KBM-7 (cell line): Measurements from ENCODE around the gene NINJ2.

Experiments used
- DNase-seq: peaks from one replicate; pipeline ENCODE4 v3.0.0-alpha.2; 2015
- in situ Hi-C: fragments of 300-500 bp; cut with MboI; formaldehyde crosslinking; loops from 2 replicates; pipeline ENCODE4 v1.14.3; 2020; ENCODE audit warnings: low sequenced_read_pairs, low pct_unique_long_range_greater_than_20kb, mixed read lengths

NINJ2 gene

GRCh38 chr12:546265-546919, 116.9 kb downstream of the NINJ2 start:
- in situ Hi-C loops, result no loop called here
- peak; percentile 31 for DNase-seq

- in situ Hi-C loops, result no loop called here
- DNase-seq, result no peak
Observed at GRCh38 chr12:545835-546234, 117.4 kb downstream of the NINJ2 start.

GRCh38 chr12:544941-545635, 118.2 kb downstream of the NINJ2 start:
- DNase-seq, result peak; percentile 16
- in situ Hi-C loops, result no loop called here

GRCh38 chr12:544142-544541, 119.1 kb downstream of the NINJ2 start:
- in situ Hi-C loops, result no loop called here
- no peak for DNase-seq

- in situ Hi-C loops, result no loop called here
Observed at GRCh38 chr12:543114-543451, 120.2 kb downstream of the NINJ2 start.

GRCh38 chr12:542395-543113, 120.7 kb downstream of the NINJ2 start:
- in situ Hi-C loops, result no loop called here
- no peak for DNase-seq

More at GRCh38 chr12:543114-543451, 120.2 kb downstream of the NINJ2 start:
- DNase-seq, result no peak

- in situ Hi-C loops, result no loop called here
- no peak for DNase-seq
Observed at GRCh38 chr12:541676-542324, 121.4 kb downstream of the NINJ2 start.

GRCh38 chr12:539540-540310, 123.5 kb downstream of the NINJ2 start:
- in situ Hi-C loops, result no loop called here
- DNase-seq, result no peak

GRCh38 chr12:538731-539539, 124.3 kb downstream of the NINJ2 start:
- in situ Hi-C loops, result no loop called here
- peak; percentile 85 for DNase-seq

GRCh38 chr12:537772-538171, 125.5 kb downstream of the NINJ2 start:
- in situ Hi-C loops, result no loop called here
- no peak for DNase-seq

- in situ Hi-C loops, result no loop called here
- DNase-seq, result no peak
Observed at GRCh38 chr12:536751-537245, 126.4 kb downstream of the NINJ2 start.

- in situ Hi-C loops, result no loop called here
- DNase-seq, result no peak
Observed at GRCh38 chr12:535396-535795, 127.8 kb downstream of the NINJ2 start.

- no peak for DNase-seq
- in situ Hi-C loops, result no loop called here
Observed at GRCh38 chr12:534216-534615, 129.0 kb downstream of the NINJ2 start.

GRCh38 chr12:533718-534117, 129.5 kb downstream of the NINJ2 start:
- DNase-seq, result no peak
- in situ Hi-C loops, result no loop called here

GRCh38 chr12:532908-533565, 130.2 kb downstream of the NINJ2 start:
- DNase-seq, result no peak
- in situ Hi-C loops, result no loop called here

- in situ Hi-C loops, result no loop called here
- no peak for DNase-seq
Observed at GRCh38 chr12:531951-532585, 131.2 kb downstream of the NINJ2 start.

- DNase-seq, result no peak
- in situ Hi-C loops, result no loop called here
Observed at GRCh38 chr12:530821-531220, 132.4 kb downstream of the NINJ2 start.
